SK-N-SH (cell line): Measurements from ENCODE around the gene GSTM5.

Experiments
- GABPA ChIP-seq: IDR thresholded peaks from 2 replicates; pipeline ENCODE4 v1.4.0; 2012; ENCODE audit warnings: low read depth, mild to moderate bottlenecking
- IRF3 ChIP-seq: fragments of 150-350 bp; IDR thresholded peaks from 2 replicates; pipeline ENCODE4 v1.6.1; 2016; ENCODE audit warnings: mild to moderate bottlenecking, low read depth, low read length
- MXI1 ChIP-seq: IDR thresholded peaks from 2 replicates; pipeline ENCODE4 v1.6.1; 2012; ENCODE audit warnings: mild to moderate bottlenecking, low read depth, low read length, improper control_type of control experiment
- RAD21 ChIP-seq: IDR thresholded peaks from 2 replicates; pipeline ENCODE4 v1.6.1; 2012; ENCODE audit warnings: mild to moderate bottlenecking, low read length
- RFX5 ChIP-seq: IDR thresholded peaks from 2 replicates; pipeline ENCODE4 v1.6.1; 2012; ENCODE audit warnings: mild to moderate bottlenecking, improper control_type of control experiment, low read length
- TAF1 ChIP-seq: IDR thresholded peaks from 2 replicates; pipeline ENCODE4 v1.6.1; 2012; ENCODE audit warnings: low read depth, mild to moderate bottlenecking, low read length, moderate library complexity, borderline replicate concordance
- TEAD4 ChIP-seq: IDR thresholded peaks from 2 replicates; pipeline ENCODE4 v1.4.0; 2012; ENCODE audit warnings: mild to moderate bottlenecking, borderline replicate concordance; ENCODE audit not compliant: insufficient read depth
- YY1 ChIP-seq: IDR thresholded peaks from 2 replicates; pipeline ENCODE4 v1.4.0; 2012; ENCODE audit warnings: low read depth, mild to moderate bottlenecking
- TF ChIP-seq, protein P1 (sequence below): IDR thresholded peaks from 2 replicates; pipeline ENCODE4; 2012
- TF ChIP-seq, protein P2 (sequence below): fragments of 200-600 bp; sonication (generic); IDR thresholded peaks from 2 replicates; pipeline ENCODE4 v1.6.1; 2017; ENCODE audit warnings: antibody characterized with exemption, mild to moderate bottlenecking, moderate library complexity

GRCh38 chr1:109728870-109729269 lies 16.8 kb downstream of the GSTM5 start:
- TF ChIP-seq TEAD4 (no peak), MXI1 (no peak), IRF3 (no peak), RAD21 (no peak), TAF1 (no peak), RFX5 (no peak), YY1 (no peak), GABPA (no peak)
- TF ChIP-seq, protein P1, sequence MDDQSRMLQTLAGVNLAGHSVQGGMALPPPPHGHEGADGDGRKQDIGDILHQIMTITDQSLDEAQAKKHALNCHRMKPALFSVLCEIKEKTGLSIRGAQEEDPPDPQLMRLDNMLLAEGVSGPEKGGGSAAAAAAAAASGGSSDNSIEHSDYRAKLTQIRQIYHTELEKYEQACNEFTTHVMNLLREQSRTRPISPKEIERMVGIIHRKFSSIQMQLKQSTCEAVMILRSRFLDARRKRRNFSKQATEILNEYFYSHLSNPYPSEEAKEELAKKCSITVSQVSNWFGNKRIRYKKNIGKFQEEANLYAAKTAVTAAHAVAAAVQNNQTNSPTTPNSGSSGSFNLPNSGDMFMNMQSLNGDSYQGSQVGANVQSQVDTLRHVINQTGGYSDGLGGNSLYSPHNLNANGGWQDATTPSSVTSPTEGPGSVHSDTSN = no peak
- TF ChIP-seq, protein P2, sequence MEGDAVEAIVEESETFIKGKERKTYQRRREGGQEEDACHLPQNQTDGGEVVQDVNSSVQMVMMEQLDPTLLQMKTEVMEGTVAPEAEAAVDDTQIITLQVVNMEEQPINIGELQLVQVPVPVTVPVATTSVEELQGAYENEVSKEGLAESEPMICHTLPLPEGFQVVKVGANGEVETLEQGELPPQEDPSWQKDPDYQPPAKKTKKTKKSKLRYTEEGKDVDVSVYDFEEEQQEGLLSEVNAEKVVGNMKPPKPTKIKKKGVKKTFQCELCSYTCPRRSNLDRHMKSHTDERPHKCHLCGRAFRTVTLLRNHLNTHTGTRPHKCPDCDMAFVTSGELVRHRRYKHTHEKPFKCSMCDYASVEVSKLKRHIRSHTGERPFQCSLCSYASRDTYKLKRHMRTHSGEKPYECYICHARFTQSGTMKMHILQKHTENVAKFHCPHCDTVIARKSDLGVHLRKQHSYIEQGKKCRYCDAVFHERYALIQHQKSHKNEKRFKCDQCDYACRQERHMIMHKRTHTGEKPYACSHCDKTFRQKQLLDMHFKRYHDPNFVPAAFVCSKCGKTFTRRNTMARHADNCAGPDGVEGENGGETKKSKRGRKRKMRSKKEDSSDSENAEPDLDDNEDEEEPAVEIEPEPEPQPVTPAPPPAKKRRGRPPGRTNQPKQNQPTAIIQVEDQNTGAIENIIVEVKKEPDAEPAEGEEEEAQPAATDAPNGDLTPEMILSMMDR = no peak
